ENCODE measurements around the gene EFNA1. TPM values are rescaled to one million over a fixed set of nuclear protein-coding genes. Genes with fewer than 3 reads are reported as not detected.

EFNA1 gene
- total RNA-seq, 1 experiment from 2014 or later = 19.7 TPM

GRCh38 chr1:155177918-155178281, 50.2 kb downstream of the EFNA1 start:
- no peak overlapping the region for H3K4me3 ChIP-seq (replicated peaks in 1 of 2; ENCODE audit: low read depth in 1 of 2, low read length in 2 of 2)
- no peak overlapping the region for H3K27ac ChIP-seq (ENCODE audit: low read depth, low read length)
- peaks cover 2% of the 10 kb centered on the region; the same call in 1 of the 2 replicates for H3K79me2 ChIP-seq (ENCODE audit: insufficient read depth, low read length)
- H3K27me3 ChIP-seq (ENCODE audit: insufficient read depth, low read length) = no peaks in the 10 kb centered on the region
- H3K9me2 ChIP-seq (ENCODE audit: insufficient read depth) = no peaks in the 10 kb centered on the region
- TF ChIP-seq CTCF (IDR thresholded peaks at IDR 0.05 in 2 of 3, conservative IDR thresholded peaks at IDR 0.05 in 1 of 3; ENCODE audit: borderline replicate concordance in 1 of 3, insufficient read depth in 1 of 3, low read depth in 2 of 3, low read length in 2 of 3) = no peak
- H3K4me1 ChIP-seq (ENCODE audit: control insufficient read depth in 1 of 2, insufficient read depth in 2 of 2, low read length in 2 of 2) = peaks cover 0 to 35% of the 10 kb centered on the region in 2 experiments; a peak in 2 of 4 replicates
- ATAC-seq (no peak), DNase-seq (ENCODE audit: low read depth, low spot score) (no peak)
- ChIA-PET CTCF (interaction anchor here (2.0 kb wide), 1 partner anchor 16 kb away, joined by 10 read pairs; no protein-coding TSS in a partner anchor), POLR2A (interaction anchor here (1.9 kb wide), 1 partner anchor 17 kb away, joined by 4 read pairs; no protein-coding TSS in a partner anchor), RAD21 (ENCODE audit: low non-redundant PET in 1 of 2, low total read pairs in 2 of 2, uncharacterized antibody in 2 of 2, unreplicated experiment in 2 of 2) (interaction anchor here in 1 of 2 experiments (1.1 kb wide), 1 partner anchor 16 kb away, joined by 3 read pairs; no protein-coding TSS in a partner anchor)
- BruUV-seq (replicated peaks) = no TSS peak
- intact Hi-C loops (cut with micrococcal nuclease) = loop anchor here (2.0 to 10.0 kb wide), 2 partner anchors 147 to 415 kb away; partner anchors contain the start of gene RUSC1
- H3K4me2 ChIP-seq (ENCODE audit: low read length) = no peak overlapping the region
- no peaks in the 10 kb centered on the region for H4K20me1 ChIP-seq (ENCODE audit: insufficient read depth)
- no peak overlapping the region for H2AFZ ChIP-seq (ENCODE audit: low read depth, low read length, poor library complexity, severe bottlenecking)
- H3K36me3 ChIP-seq (ENCODE audit: control insufficient read depth in 1 of 2, insufficient read depth in 2 of 2, low read length in 2 of 2) = no peaks in the 10 kb centered on the region; a peak in 1 of 4 replicates
- no peak overlapping the region for H3K9ac ChIP-seq (ENCODE audit: low read length)
- no peaks in the 10 kb centered on the region for H3K9me3 ChIP-seq (ENCODE audit: control insufficient read depth in 1 of 2, insufficient read depth in 1 of 2, low read depth in 1 of 2, low read length in 2 of 2)

GRCh38 chr1:155178441-155179111, 50.9 kb downstream of the EFNA1 start:
- DNase-seq (ENCODE audit: low read depth, low spot score) (no peak), ATAC-seq (no peak)
- no peaks in the 10 kb centered on the region for H4K20me1 ChIP-seq (ENCODE audit: insufficient read depth)
- no peak overlapping the region for H3K9ac ChIP-seq (ENCODE audit: low read length)
- H3K27me3 ChIP-seq (ENCODE audit: insufficient read depth, low read length) = no peaks in the 10 kb centered on the region
- H2AFZ ChIP-seq (ENCODE audit: low read depth, low read length, poor library complexity, severe bottlenecking) = no peak overlapping the region
- no TSS peak for BruUV-seq (replicated peaks)
- H3K36me3 ChIP-seq (ENCODE audit: control insufficient read depth in 1 of 2, insufficient read depth in 2 of 2, low read length in 2 of 2) = no peaks in the 10 kb centered on the region; a peak in 1 of 4 replicates
- peaks cover 0 to 31% of the 10 kb centered on the region in 2 experiments; a peak in 2 of 4 replicates for H3K4me1 ChIP-seq (ENCODE audit: control insufficient read depth in 1 of 2, insufficient read depth in 2 of 2, low read length in 2 of 2)
- ChIA-PET CTCF (interaction anchor here (2.0 kb wide), 1 partner anchor 15 kb away, joined by 10 read pairs; no protein-coding TSS in a partner anchor), POLR2A (interaction anchor here (1.9 kb wide), 1 partner anchor 16 kb away, joined by 4 read pairs; no protein-coding TSS in a partner anchor), RAD21 (ENCODE audit: low non-redundant PET in 1 of 2, low total read pairs in 2 of 2, uncharacterized antibody in 2 of 2, unreplicated experiment in 2 of 2) (no interaction called here)
- H3K79me2 ChIP-seq (ENCODE audit: insufficient read depth, low read length) = no peaks in the 10 kb centered on the region
- no peak overlapping the region for H3K4me3 ChIP-seq (replicated peaks in 1 of 2; ENCODE audit: low read depth in 1 of 2, low read length in 2 of 2)
- intact Hi-C loops (cut with micrococcal nuclease) = loop anchor here (10.0 kb wide), 1 partner anchor 146 kb away; the partner anchor contains the start of gene RUSC1
- H3K27ac ChIP-seq (ENCODE audit: low read depth, low read length) = no peak overlapping the region
- no peaks in the 10 kb centered on the region for H3K9me2 ChIP-seq (ENCODE audit: insufficient read depth)
- no peak overlapping the region for H3K4me2 ChIP-seq (ENCODE audit: low read length)
- no peaks in the 10 kb centered on the region for H3K9me3 ChIP-seq (ENCODE audit: control insufficient read depth in 1 of 2, insufficient read depth in 1 of 2, low read depth in 1 of 2, low read length in 2 of 2)
- no peak for TF ChIP-seq POLR2AphosphoS5 (IDR thresholded peaks at IDR 0.05; ENCODE audit: low read depth, low read length)
- TF ChIP-seq JUND (IDR thresholded peaks at IDR 0.05) = no peak
- TF ChIP-seq RAD21 (IDR thresholded peaks at IDR 0.05; ENCODE audit: low read depth) = no peak
- no peak for TF ChIP-seq SIN3A (IDR thresholded peaks at IDR 0.05; ENCODE audit: low read depth)
- TF ChIP-seq SRF (IDR thresholded peaks at IDR 0.05; ENCODE audit: low read depth) = no peak
- TF ChIP-seq ELF1 (IDR thresholded peaks at IDR 0.05; ENCODE audit: borderline replicate concordance, low read depth) = no peak
- TF ChIP-seq ZNF274 (IDR thresholded peaks at IDR 0.05; ENCODE audit: low read depth, low read length) = no peak
- TF ChIP-seq FOSL1 (IDR thresholded peaks at IDR 0.05; ENCODE audit: low read depth) = no peak
- TF ChIP-seq EGR1 (IDR thresholded peaks at IDR 0.05; ENCODE audit: low read depth) = no peak
- TF ChIP-seq CTCF (IDR thresholded peaks at IDR 0.05 in 2 of 3, conservative IDR thresholded peaks at IDR 0.05 in 1 of 3; ENCODE audit: borderline replicate concordance in 1 of 3, insufficient read depth in 1 of 3, low read depth in 2 of 3, low read length in 2 of 3) = no peak
- TF ChIP-seq ATF3 (IDR thresholded peaks at IDR 0.05) = no peak
- TF ChIP-seq EZH2 (IDR thresholded peaks at IDR 0.05) = no peak
- TF ChIP-seq CEBPB (IDR thresholded peaks at IDR 0.05; ENCODE audit: low read depth) = no peak
- TF ChIP-seq EZH2phosphoT487 (IDR thresholded peaks at IDR 0.05; ENCODE audit: borderline replicate concordance) = no peak
- TF ChIP-seq TCF7L2 (IDR thresholded peaks at IDR 0.05; ENCODE audit: borderline replicate concordance, extremely low read depth, insufficient read depth, insufficient read length) = no peak

Measured in HCT116 (cell line).